DOHH2 (cell line): ENCODE results near the gene CTAGE15.
"Not testable (repeated sequence)": the region's sequence is repeated elsewhere in the genome, so short reads cannot be mapped to it uniquely, and the experiment has no call there.

Source experiments
- H3F3A ChIP-seq: fragments of 200-600 bp; sonication (generic), shearing (Covaris generic); 2 replicates; pipeline ENCODE4 v1.6.0; 2016; ENCODE audit warnings: antibody characterized with exemption, mild to moderate bottlenecking; ENCODE audit not compliant: control insufficient read depth, insufficient read depth
- H3K27ac ChIP-seq: fragments of 200-600 bp; sonication (generic); 2 replicates; pipeline ENCODE4 v1.5.1; 2014; ENCODE audit warnings: low read depth, mild to moderate bottlenecking, low read length, moderate library complexity
- H3K27me3 ChIP-seq: fragments of 200-600 bp; sonication (generic); 2 replicates; pipeline ENCODE4 v1.6.1; 2014; ENCODE audit warnings: mild to moderate bottlenecking, low read length, mixed read lengths; ENCODE audit not compliant: control insufficient read depth
- H3K36me3 ChIP-seq: fragments of 200-600 bp; sonication (generic); 2 replicates; pipeline ENCODE4 v1.6.1; 2014; ENCODE audit warnings: mild to moderate bottlenecking, low read length, moderate library complexity, mixed read lengths; ENCODE audit not compliant: control insufficient read depth
- H3K4me1 ChIP-seq: fragments of 200-600 bp; sonication (generic); 2 replicates; pipeline ENCODE4 v1.6.1; 2014; ENCODE audit warnings: mild to moderate bottlenecking, low read length, mixed read lengths; ENCODE audit not compliant: control insufficient read depth
- H3K4me2 ChIP-seq: fragments of 200-600 bp; sonication (generic); 2 replicates; pipeline ENCODE4 v1.6.0; 2014; ENCODE audit warnings: mild to moderate bottlenecking, low read length, moderate library complexity
- H3K4me3 ChIP-seq: fragments of 200-600 bp; sonication (generic); 2 replicates; pipeline ENCODE4 v1.5.1; 2014; ENCODE audit warnings: mild to moderate bottlenecking, low read length, mixed read lengths
- H3K79me2 ChIP-seq: fragments of 200-600 bp; sonication (generic); 2 replicates; pipeline ENCODE4 v1.6.1; 2014; ENCODE audit warnings: mild to moderate bottlenecking, low read length, mixed read lengths; ENCODE audit not compliant: control insufficient read depth
- H3K9me2 ChIP-seq: fragments of 200-600 bp; sonication (generic); replicated peaks from 2 replicates; pipeline ENCODE4 v1.6.1; 2014; ENCODE audit warnings: mild to moderate bottlenecking, low read length, mixed read lengths; ENCODE audit not compliant: control insufficient read depth
- H3K9me3 ChIP-seq: fragments of 200-600 bp; sonication (generic); 2 replicates; pipeline ENCODE4 v1.6.1; 2014; ENCODE audit warnings: antibody characterized with exemption, low read length, mixed read lengths; ENCODE audit not compliant: control insufficient read depth, insufficient read depth
- H4K20me1 ChIP-seq: fragments of 200-600 bp; sonication (generic); 2 replicates; pipeline ENCODE4 v1.6.0; 2014; ENCODE audit warnings: low read depth, mild to moderate bottlenecking, antibody characterized with exemption, low read length, moderate library complexity; ENCODE audit not compliant: control insufficient read depth, insufficient read depth

CTAGE15 gene

GRCh38 chr7:143555968-143556367 is 15.6 kb upstream of the CTAGE15 start:
- H3K27me3 ChIP-seq, H3K9me2 ChIP-seq, H3F3A ChIP-seq, H4K20me1 ChIP-seq, H3K36me3 ChIP-seq, H3K4me2 ChIP-seq, H3K4me1 ChIP-seq, H3K27ac ChIP-seq, H3K79me2 ChIP-seq, H3K4me3 ChIP-seq, H3K9me3 ChIP-seq: not testable (repeated sequence)

GRCh38 chr7:143563306-143563705 is 8.3 kb upstream of the CTAGE15 start:
- not testable (repeated sequence) for H3K9me3 ChIP-seq, H3K9me2 ChIP-seq, H3K4me2 ChIP-seq, H3K4me3 ChIP-seq, H3K27ac ChIP-seq, H3K27me3 ChIP-seq, H3K4me1 ChIP-seq, H3F3A ChIP-seq, H3K36me3 ChIP-seq, H4K20me1 ChIP-seq, H3K79me2 ChIP-seq

- H4K20me1 ChIP-seq, H3F3A ChIP-seq, H3K36me3 ChIP-seq, H3K9me3 ChIP-seq, H3K4me3 ChIP-seq, H3K27ac ChIP-seq, H3K79me2 ChIP-seq, H3K4me1 ChIP-seq, H3K9me2 ChIP-seq, H3K27me3 ChIP-seq, H3K4me2 ChIP-seq: not testable (repeated sequence)
Observed at GRCh38 chr7:143566001-143566400, 5.6 kb upstream of the CTAGE15 start.

- H3K4me2 ChIP-seq, H3K79me2 ChIP-seq, H3K9me3 ChIP-seq, H3K27me3 ChIP-seq, H3K4me3 ChIP-seq, H3K4me1 ChIP-seq, H4K20me1 ChIP-seq, H3K27ac ChIP-seq, H3F3A ChIP-seq, H3K36me3 ChIP-seq, H3K9me2 ChIP-seq: not testable (repeated sequence)
Observed at GRCh38 chr7:143588183-143588582, 16.6 kb downstream of the CTAGE15 start.

GRCh38 chr7:143589897-143590296 is 18.3 kb downstream of the CTAGE15 start:
- not testable (repeated sequence) for H3K9me2 ChIP-seq, H3K27me3 ChIP-seq, H3K4me1 ChIP-seq, H3K9me3 ChIP-seq, H4K20me1 ChIP-seq, H3F3A ChIP-seq, H3K36me3 ChIP-seq, H3K27ac ChIP-seq, H3K4me3 ChIP-seq, H3K79me2 ChIP-seq, H3K4me2 ChIP-seq

GRCh38 chr7:143598086-143598485 is 26.5 kb downstream of the CTAGE15 start:
- H3K36me3 ChIP-seq, H4K20me1 ChIP-seq, H3K4me3 ChIP-seq, H3K4me1 ChIP-seq, H3K27me3 ChIP-seq, H3K79me2 ChIP-seq, H3K9me3 ChIP-seq, H3K27ac ChIP-seq, H3K4me2 ChIP-seq, H3F3A ChIP-seq, H3K9me2 ChIP-seq: not testable (repeated sequence)

- not testable (repeated sequence) for H3K4me3 ChIP-seq, H3K27ac ChIP-seq, H3K4me2 ChIP-seq, H3K9me3 ChIP-seq, H3K36me3 ChIP-seq, H3K79me2 ChIP-seq, H3K27me3 ChIP-seq, H3K4me1 ChIP-seq, H4K20me1 ChIP-seq, H3F3A ChIP-seq, H3K9me2 ChIP-seq
Observed at GRCh38 chr7:143603549-143603948, 31.9 kb downstream of the CTAGE15 start.

- not testable (repeated sequence) for H3K4me3 ChIP-seq, H3K27ac ChIP-seq, H3K79me2 ChIP-seq, H3K9me3 ChIP-seq, H4K20me1 ChIP-seq, H3K27me3 ChIP-seq, H3K9me2 ChIP-seq, H3F3A ChIP-seq, H3K36me3 ChIP-seq, H3K4me2 ChIP-seq, H3K4me1 ChIP-seq
Observed at GRCh38 chr7:143606088-143606487, 34.5 kb downstream of the CTAGE15 start.

- H3K27me3 ChIP-seq, H3K79me2 ChIP-seq, H3K27ac ChIP-seq, H3K36me3 ChIP-seq, H4K20me1 ChIP-seq, H3K4me1 ChIP-seq, H3K4me3 ChIP-seq, H3K9me3 ChIP-seq, H3K9me2 ChIP-seq, H3K4me2 ChIP-seq, H3F3A ChIP-seq: not testable (repeated sequence)
Observed at GRCh38 chr7:143615545-143615944, 43.9 kb downstream of the CTAGE15 start.
